Cardiac muscle cell (in vitro differentiated cells and primary cell): ENCODE measurements around the gene MAP3K4. TPM values are rescaled to one million over a fixed set of nuclear protein-coding genes. Genes with fewer than 3 reads are reported as not detected.
A peak's percentile ranks its signal among the peaks of the same experiment; 100 is the strongest.

Experiments
- DNase-seq, 2 donors: peaks; one replicate each; pipeline versions ENCODE4 v3.0.0 to v3.0.0-alpha.2; 2010 to 2017; ENCODE audit warnings: low read depth in 1 of 2, low spot score in 1 of 2
- H3K27ac ChIP-seq: fragments of 200-600 bp; sonication (generic); 2 replicates; pipeline ENCODE4 v1.5.1; 2016
- H3K27me3 ChIP-seq: fragments of 200-600 bp; sonication (generic); 2 replicates; pipeline ENCODE4 v1.6.0; 2016; ENCODE audit warnings: control low read depth
- H3K36me3 ChIP-seq: fragments of 200-600 bp; sonication (generic); 2 replicates; pipeline ENCODE4 v1.5.1; 2016; ENCODE audit warnings: control low read depth
- H3K4me1 ChIP-seq: fragments of 200-600 bp; sonication (generic); 2 replicates; pipeline ENCODE4 v1.8.1; 2017; ENCODE audit warnings: low read depth, mild to moderate bottlenecking, mixed run types
- H3K4me3 ChIP-seq: fragments of 200-600 bp; sonication (generic); 2 replicates; pipeline ENCODE4 v1.5.1; 2016; ENCODE audit warnings: mild to moderate bottlenecking
- H3K9me3 ChIP-seq: fragments of 200-600 bp; sonication (generic); 2 replicates; pipeline ENCODE4 v1.5.1; 2017; ENCODE audit warnings: low read depth, mild to moderate bottlenecking, control low read depth
- CTCF ChIP-seq: IDR thresholded peaks from 2 replicates; pipeline ENCODE4 v1.5.1; 2012; ENCODE audit warnings: low read depth, mild to moderate bottlenecking, low read length
- polyA plus RNA-seq: library from polyadenylated mRNA; unstranded; fragments of >200 nt; fragmentation: Nextera tagmentation; extraction: Ambion mirVana; gene quantifications from 2 replicates; pipeline ENCODE4 v1.2.1, GENCODE V29; 2016
- total RNA-seq: library from RNA; depleted of rRNA; stranded (reverse); fragments of >200 nt; gene quantifications from 2 replicates; pipeline ENCODE4 v1.2.3, GENCODE V29; 2016

The MAP3K4 gene
- total and polyA plus RNA-seq, 2 experiments from 2014 or later: 14.5 to 36.4 TPM

- Histone ChIP-seq H3K27me3 (no peaks in the 10 kb centered on the region), H3K4me1 (peaks cover 5% of the 10 kb centered on the region), H3K36me3 (peaks cover 35% of the 10 kb centered on the region), H3K4me3 (no peak overlapping the region), H3K9me3 (no peaks in the 10 kb centered on the region), H3K27ac (no peak overlapping the region)
- no peak for TF ChIP-seq CTCF
- peak in 1 of 2 donors; percentile 64 for DNase-seq
Measured at GRCh38 chr6:161079566-161080262, 88.1 kb downstream of the MAP3K4 start.

- Histone ChIP-seq H3K27me3 (no peaks in the 10 kb centered on the region), H3K4me3 (no peak overlapping the region), H3K27ac (no peak overlapping the region), H3K4me1 (peaks cover 5% of the 10 kb centered on the region), H3K36me3 (peaks cover 36% of the 10 kb centered on the region), H3K9me3 (no peaks in the 10 kb centered on the region)
- peak in 1 of 2 donors; percentile 49 for DNase-seq
- no peak for TF ChIP-seq CTCF
Measured at GRCh38 chr6:161080263-161080970, 88.8 kb downstream of the MAP3K4 start.

GRCh38 chr6:161082215-161082614, 90.6 kb downstream of the MAP3K4 start:
- no peak overlapping the region for H3K4me3 ChIP-seq
- no peak overlapping the region for H3K27ac ChIP-seq
- peaks cover 48% of the 10 kb centered on the region for H3K36me3 ChIP-seq
- no peak for TF ChIP-seq CTCF
- H3K4me1 ChIP-seq: no peaks in the 10 kb centered on the region
- H3K27me3 ChIP-seq: no peaks in the 10 kb centered on the region
- DNase-seq: no peak
- H3K9me3 ChIP-seq: no peaks in the 10 kb centered on the region

GRCh38 chr6:161085246-161085645, 93.7 kb downstream of the MAP3K4 start:
- no peaks in the 10 kb centered on the region for H3K9me3 ChIP-seq
- no peak for DNase-seq
- TF ChIP-seq CTCF: no peak
- H3K27me3 ChIP-seq: no peaks in the 10 kb centered on the region
- no peak overlapping the region for H3K27ac ChIP-seq
- H3K4me1 ChIP-seq: no peaks in the 10 kb centered on the region
- H3K36me3 ChIP-seq: peaks cover 64% of the 10 kb centered on the region
- no peak overlapping the region for H3K4me3 ChIP-seq

- H3K9me3 ChIP-seq: no peaks in the 10 kb centered on the region
- H3K27ac ChIP-seq: no peak overlapping the region
- DNase-seq: peak; percentile 25 to 51
- H3K4me3 ChIP-seq: no peak overlapping the region
- H3K36me3 ChIP-seq: peaks cover 59% of the 10 kb centered on the region
- H3K27me3 ChIP-seq: no peaks in the 10 kb centered on the region
- H3K4me1 ChIP-seq: no peaks in the 10 kb centered on the region
- TF ChIP-seq CTCF: no peak
Measured at GRCh38 chr6:161088676-161089328, 97.2 kb downstream of the MAP3K4 start.
